BLaER1 (cell line): ENCODE measurements around the gene IFITM2.
"Not testable (repeated sequence)": the region's sequence is repeated elsewhere in the genome, so short reads cannot be mapped to it uniquely, and the experiment has no call there.

Experiments
- H3K27ac ChIP-seq: shearing (Covaris generic); formaldehyde crosslinking; 2 replicates; pipeline ENCODE4 v1.8.1; 2022
- H3K27me3 ChIP-seq: shearing (Covaris generic); formaldehyde crosslinking; 2 replicates; pipeline ENCODE4 v1.8.1; 2022
- H3K36me3 ChIP-seq: shearing (Covaris generic); formaldehyde crosslinking; 2 replicates; pipeline ENCODE4 v1.8.1; 2022
- H3K4me1 ChIP-seq: shearing (Covaris generic); formaldehyde crosslinking; 2 replicates; pipeline ENCODE4 v1.8.1; 2022
- H3K4me2 ChIP-seq: shearing (Covaris generic); formaldehyde crosslinking; 2 replicates; pipeline ENCODE4 v1.8.1; 2022
- H3K4me3 ChIP-seq: shearing (Covaris generic); formaldehyde crosslinking; 2 replicates; pipeline ENCODE4 v1.8.1; 2022
- H3K9ac ChIP-seq: shearing (Covaris generic); formaldehyde crosslinking; 2 replicates; pipeline ENCODE4 v1.8.1; 2022
- H3K9me3 ChIP-seq: shearing (Covaris generic); formaldehyde crosslinking; 2 replicates; pipeline ENCODE4 v1.8.1; 2022
- H4K20me1 ChIP-seq: shearing (Covaris generic); formaldehyde crosslinking; 2 replicates; pipeline ENCODE4 v1.8.1; 2022
- Cebpa-rat ChIP-seq: shearing (Covaris generic); IDR thresholded peaks from 2 replicates; pipeline ENCODE4 v1.8.1; 2022

Gene IFITM2

DNA sequence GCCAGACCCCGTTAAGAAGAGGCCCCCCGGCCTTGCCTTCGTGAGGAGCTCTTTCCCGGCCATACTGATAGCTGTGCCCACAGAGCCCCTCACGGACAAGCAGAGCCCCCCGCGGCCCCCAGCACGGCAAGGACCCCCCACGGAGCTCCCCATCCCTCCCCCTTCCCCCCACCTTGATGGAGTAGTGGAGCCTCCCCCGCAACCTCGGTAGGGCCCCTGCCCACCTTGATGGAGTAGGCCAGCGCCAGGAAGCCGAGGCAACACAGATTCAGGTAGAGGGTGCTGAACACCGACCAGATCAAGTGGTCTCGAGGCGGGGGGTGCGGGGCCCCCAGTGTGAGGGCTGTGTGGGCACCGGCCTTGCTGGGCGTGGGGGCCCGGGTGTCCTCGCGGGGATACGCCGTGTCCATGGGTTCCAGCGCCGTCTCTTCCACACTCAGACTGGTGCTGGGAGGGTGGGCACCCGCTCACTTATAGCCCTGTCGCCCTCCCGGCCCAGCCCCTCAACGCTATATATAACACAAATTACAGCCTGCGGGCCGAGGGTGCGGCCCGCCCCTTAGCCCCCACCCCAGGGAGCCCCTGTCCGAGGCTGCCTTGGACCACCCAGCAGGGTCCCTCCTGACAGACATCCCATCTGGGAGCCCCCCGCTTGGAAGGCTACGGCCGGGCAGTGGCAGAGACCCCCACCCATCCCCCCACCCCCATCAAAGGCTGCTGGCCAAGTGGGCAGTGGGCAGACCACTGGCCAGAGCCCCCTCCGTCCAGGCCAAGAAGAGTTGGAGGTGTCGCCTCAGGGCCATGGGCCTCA lies 8.3 kb upstream of the IFITM2 start, which contains the start of gene IFITM5:
TSS of gene IFITM5 (minus strand) at position 446 of the 811 bp plus-strand sequence. CDS start at position 410, 36 bp downstream.
- H3K27me3 ChIP-seq = no peaks in the 10 kb centered on the region
- peak within 1 kb of the TSS; percentile 79 for H3K27ac ChIP-seq
- no peaks in the 10 kb centered on the region for H3K9me3 ChIP-seq
- peak within 1 kb of the TSS; percentile 29; the same call in 1 of the 2 replicates for H3K4me3 ChIP-seq
- no peak for TF ChIP-seq Cebpa-rat
- H3K36me3 ChIP-seq = peaks cover 19% of the 10 kb centered on the region
- H4K20me1 ChIP-seq = no peaks in the 10 kb centered on the region
- H3K9ac ChIP-seq = peak within 1 kb of the TSS; percentile 70
- H3K4me2 ChIP-seq = peak within 1 kb of the TSS; percentile 92
- H3K4me1 ChIP-seq = peaks cover 59% of the 10 kb centered on the region

DNA sequence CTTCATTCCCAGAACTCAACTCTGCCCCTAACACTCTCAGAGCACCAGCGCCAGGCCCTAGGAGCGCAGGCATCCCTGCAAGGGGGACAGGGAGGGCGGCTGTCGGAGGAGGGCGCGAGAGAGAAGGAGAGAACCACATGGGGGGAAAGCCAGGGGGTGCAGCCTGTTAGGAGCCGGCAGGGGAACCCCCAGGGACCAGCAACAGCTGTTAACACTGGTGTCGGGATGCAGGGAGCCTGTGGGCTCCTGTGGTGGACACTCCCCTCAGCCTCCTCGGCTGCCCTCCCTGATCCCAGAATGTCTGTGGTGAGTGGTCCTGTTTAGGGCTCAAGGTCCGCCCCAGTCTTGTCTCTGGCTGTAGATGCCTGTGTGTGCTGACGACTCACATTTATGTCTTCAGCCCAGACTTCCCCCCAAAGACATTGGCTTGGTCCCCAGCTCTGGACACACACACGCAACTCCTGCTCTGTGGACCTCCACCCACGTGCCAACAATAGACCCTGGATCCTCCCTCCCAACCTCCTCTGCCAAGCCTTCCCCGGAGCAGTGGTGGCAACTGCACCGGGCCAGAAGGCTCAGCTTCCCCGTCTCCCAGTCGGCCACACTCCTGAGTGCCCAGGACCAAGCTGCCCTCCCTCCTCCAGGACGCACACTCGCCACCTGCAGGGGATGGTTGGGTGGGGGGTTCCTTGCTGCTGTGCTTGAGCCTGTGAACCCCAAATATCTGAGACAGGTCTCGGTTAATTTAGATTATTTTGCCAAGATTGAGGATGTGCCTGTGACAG lies 7.5 kb upstream of the IFITM2 start:
- Histone ChIP-seq H3K4me3 (no peak overlapping the region), H3K4me2 (peak overlapping the region; percentile 60), H3K27me3 (no peaks in the 10 kb centered on the region), H3K9me3 (no peaks in the 10 kb centered on the region), H3K9ac (no peak overlapping the region), H4K20me1 (no peaks in the 10 kb centered on the region), H3K36me3 (peaks cover 10% of the 10 kb centered on the region; the same call in 1 of the 2 replicates), H3K4me1 (peaks cover 67% of the 10 kb centered on the region), H3K27ac (0 out of 2 replicates have a peak overlapping the region, but pooled peaks have one; percentile 22)
- TF ChIP-seq Cebpa-rat = no peak

GRCh38 chr11:303363-303762 lies 4.3 kb upstream of the IFITM2 start:
- TF ChIP-seq Cebpa-rat = no peak
- Histone ChIP-seq H3K4me3 (no peak overlapping the region), H3K27ac (no peak overlapping the region), H3K4me2 (peak overlapping the region; percentile 37), H4K20me1 (no peaks in the 10 kb centered on the region), H3K36me3 (no peaks in the 10 kb centered on the region), H3K9me3 (no peaks in the 10 kb centered on the region), H3K4me1 (peaks cover 72% of the 10 kb centered on the region), H3K9ac (no peak overlapping the region), H3K27me3 (no peaks in the 10 kb centered on the region)

DNA sequence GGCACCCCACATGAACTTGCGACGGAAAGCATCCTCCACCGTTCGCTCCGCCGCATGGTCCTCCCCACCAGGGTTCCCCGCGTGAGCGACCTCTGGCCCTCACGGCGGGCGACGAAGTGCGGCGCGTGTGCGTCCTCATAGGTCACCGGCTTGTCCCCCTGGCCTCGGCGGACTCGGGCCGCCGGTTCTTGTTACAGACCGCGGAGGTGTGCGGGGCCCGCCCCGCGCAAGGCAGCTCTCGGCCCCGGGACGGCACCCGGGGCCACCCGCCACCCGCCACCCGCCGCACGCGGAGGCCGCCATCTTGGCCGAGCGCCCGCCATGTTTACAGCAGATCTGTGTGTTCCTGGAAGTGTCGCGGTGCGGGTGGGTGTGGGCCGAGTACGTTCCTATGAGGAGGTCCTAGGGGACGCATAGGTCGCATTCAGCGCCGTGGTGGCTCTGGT lies 3.5 kb upstream of the IFITM2 start:
- peak overlapping the region; percentile 20; the same call in 1 of the 2 replicates for H3K4me2 ChIP-seq
- H3K9me3 ChIP-seq = no peaks in the 10 kb centered on the region
- H3K36me3 ChIP-seq = no peaks in the 10 kb centered on the region
- no peak overlapping the region for H3K27ac ChIP-seq
- no peak overlapping the region for H3K9ac ChIP-seq
- no peaks in the 10 kb centered on the region for H3K27me3 ChIP-seq
- H3K4me3 ChIP-seq = no peak overlapping the region
- no peak for TF ChIP-seq Cebpa-rat
- H4K20me1 ChIP-seq = no peaks in the 10 kb centered on the region
- H3K4me1 ChIP-seq = peaks cover 68% of the 10 kb centered on the region

- H4K20me1 ChIP-seq = no peaks in the 10 kb centered on the region
- H3K9me3 ChIP-seq = no peaks in the 10 kb centered on the region
- H3K4me1 ChIP-seq = peaks cover 72% of the 10 kb centered on the region
- no peak overlapping the region for H3K9ac ChIP-seq
- H3K4me3 ChIP-seq = no peak overlapping the region
- no peaks in the 10 kb centered on the region for H3K27me3 ChIP-seq
- H3K36me3 ChIP-seq = no peaks in the 10 kb centered on the region
- peak overlapping the region; percentile 20 for H3K4me2 ChIP-seq
- no peak overlapping the region for H3K27ac ChIP-seq
- no peak for TF ChIP-seq Cebpa-rat
These were observed 2.4 kb upstream of the IFITM2 start for GRCh38 chr11:304915-305843.

DNA sequence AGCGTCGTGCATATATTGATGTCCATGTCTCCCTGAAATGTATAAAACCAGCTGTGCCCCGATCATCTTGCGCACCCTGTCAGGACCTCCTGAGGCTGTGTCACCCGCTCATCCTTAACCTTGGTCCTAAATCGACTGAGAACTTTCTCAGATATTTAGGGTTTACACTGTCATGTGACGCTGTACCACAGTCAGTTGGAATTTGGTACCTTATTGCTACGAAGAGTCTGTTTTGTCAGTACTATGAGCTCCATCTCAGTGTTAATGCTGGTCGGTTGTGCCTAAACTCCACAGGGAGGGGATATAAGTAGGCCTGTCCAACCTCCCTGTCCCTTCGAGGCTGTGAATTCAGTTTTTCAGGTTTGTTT lies 1.8 kb upstream of the IFITM2 start:
- Histone ChIP-seq H3K27me3 (no peaks in the 10 kb centered on the region), H3K36me3 (no peaks in the 10 kb centered on the region), H3K4me3 (no peak overlapping the region), H3K4me2 (peak overlapping the region; percentile 88), H3K27ac (peak overlapping the region; percentile 88), H3K4me1 (peaks cover 68% of the 10 kb centered on the region), H3K9ac (peak overlapping the region; percentile 31), H3K9me3 (no peaks in the 10 kb centered on the region), H4K20me1 (no peaks in the 10 kb centered on the region)
- TF ChIP-seq Cebpa-rat = no peak

- H3K4me1 ChIP-seq = peaks cover 72% of the 10 kb centered on the region
These were observed 808 bp upstream of the IFITM2 start for GRCh38 chr11:306645-307371.

DNA sequence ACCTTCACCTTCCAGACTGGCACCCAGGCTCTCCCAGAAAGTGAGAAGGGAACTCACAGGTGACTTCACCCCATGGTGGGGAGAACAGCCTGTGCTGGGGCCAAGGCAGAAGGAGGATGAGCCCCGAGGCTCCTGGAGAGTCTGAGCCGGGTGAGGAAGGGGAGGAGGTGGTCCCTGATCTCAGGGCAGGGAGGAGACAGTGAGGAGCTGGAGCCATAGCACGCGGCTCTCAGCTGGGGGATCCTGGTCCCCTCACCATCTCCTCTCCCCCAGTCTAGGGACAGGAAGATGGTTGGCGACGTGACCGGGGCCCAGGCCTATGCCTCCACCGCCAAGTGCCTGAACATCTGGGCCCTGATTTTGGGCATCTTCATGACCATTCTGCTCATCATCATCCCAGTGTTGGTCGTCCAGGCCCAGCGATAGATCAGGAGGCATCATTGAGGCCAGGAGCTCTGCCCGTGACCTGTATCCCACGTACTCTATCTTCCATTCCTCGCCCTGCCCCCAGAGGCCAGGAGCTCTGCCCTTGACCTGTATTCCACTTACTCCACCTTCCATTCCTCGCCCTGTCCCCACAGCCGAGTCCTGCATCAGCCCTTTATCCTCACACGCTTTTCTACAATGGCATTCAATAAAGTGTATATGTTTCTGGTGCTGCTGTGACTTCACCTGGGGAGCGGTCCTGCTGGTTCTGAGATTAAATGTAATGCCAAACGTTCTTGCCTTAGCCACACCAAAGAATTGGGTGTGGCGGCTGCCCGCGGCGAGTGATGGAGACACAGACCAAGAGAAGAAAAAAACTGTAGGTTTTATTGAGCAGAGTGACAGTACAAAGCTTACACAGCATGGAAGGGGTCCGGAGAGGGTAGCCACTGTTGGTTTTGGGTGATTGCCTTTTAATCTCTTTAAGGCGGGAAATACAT lies 1.4 kb downstream of the IFITM2 start:
- peak overlapping the region; percentile 88 for H3K4me2 ChIP-seq
- peaks cover 79% of the 10 kb centered on the region for H3K4me1 ChIP-seq
- not testable (repeated sequence) for H3K36me3 ChIP-seq, H3K9me3 ChIP-seq, H4K20me1 ChIP-seq, H3K27me3 ChIP-seq
- H3K27ac ChIP-seq = peak overlapping the region; percentile 88
- peak overlapping the region; percentile 87 for H3K9ac ChIP-seq
- H3K4me3 ChIP-seq = peak overlapping the region; percentile 80

More at GRCh38 chr11:306645-307371, 808 bp upstream of the IFITM2 start:
- Histone ChIP-seq H3K9me3 (no peaks in the 10 kb centered on the region), H3K27me3 (no peaks in the 10 kb centered on the region), H3K36me3 (no peaks in the 10 kb centered on the region), H3K27ac (peak overlapping the region; percentile 88), H3K4me3 (no peak overlapping the region; the same call in 1 of the 2 replicates), H4K20me1 (no peaks in the 10 kb centered on the region), H3K4me2 (peak overlapping the region; percentile 88), H3K9ac (peak overlapping the region; percentile 87)
- TF ChIP-seq Cebpa-rat = no peak

GRCh38 chr11:309979-310572 lies 2.5 kb downstream of the IFITM2 start:
- peak overlapping the region; percentile 88 for H3K4me2 ChIP-seq
- not testable (repeated sequence) for H4K20me1 ChIP-seq, H3K36me3 ChIP-seq, H3K9me3 ChIP-seq, H3K27me3 ChIP-seq
- peak overlapping the region; percentile 80 for H3K4me3 ChIP-seq
- H3K9ac ChIP-seq = peak overlapping the region; percentile 87
- peaks cover 73% of the 10 kb centered on the region for H3K4me1 ChIP-seq
- peak overlapping the region; percentile 88 for H3K27ac ChIP-seq

DNA sequence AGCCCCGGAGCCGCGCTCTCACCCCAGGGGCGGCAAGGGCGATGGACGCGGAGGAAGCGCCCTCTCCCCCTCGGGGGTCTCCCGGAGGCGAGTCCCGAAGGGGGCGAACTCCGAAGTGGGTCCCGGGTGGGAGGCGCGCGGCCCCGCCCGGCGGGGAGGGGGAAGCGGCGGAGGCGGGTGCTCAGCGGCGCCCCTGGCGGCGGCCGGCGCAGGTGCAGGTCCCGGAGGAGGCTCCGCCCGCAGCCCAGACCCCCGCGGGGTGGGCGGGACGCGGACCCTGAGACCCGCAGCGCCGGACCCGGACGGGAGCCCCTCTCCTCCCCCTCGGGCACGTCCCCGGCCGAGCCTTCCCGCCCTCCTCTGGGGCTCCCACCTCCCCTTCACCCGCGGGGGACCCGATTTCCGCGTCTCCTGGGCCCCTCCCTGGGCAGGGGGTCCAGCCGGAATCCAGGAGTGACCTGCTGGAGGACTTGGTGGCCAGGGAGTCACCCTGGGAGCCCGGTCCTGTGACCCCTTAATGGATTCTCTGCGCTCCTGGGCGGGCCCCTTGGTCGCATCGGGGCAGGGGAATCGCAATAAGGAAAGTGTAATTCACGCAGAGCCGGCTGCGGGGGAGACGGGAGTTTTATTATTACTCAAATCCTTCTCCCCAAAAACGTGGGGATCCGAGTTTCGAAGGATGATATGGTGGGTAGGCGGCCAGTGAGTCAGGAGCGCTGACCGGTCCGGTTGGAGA lies 3.6 kb downstream of the IFITM2 start:
- H4K20me1 ChIP-seq, H3K27ac ChIP-seq, H3K36me3 ChIP-seq, H3K9ac ChIP-seq, H3K27me3 ChIP-seq, H3K9me3 ChIP-seq: not testable (repeated sequence)
- Histone ChIP-seq H3K4me3 (0 out of 2 replicates have a peak overlapping the region, but pooled peaks have one; percentile 39), H3K4me2 (peak overlapping the region; percentile 85), H3K4me1 (peaks cover 73% of the 10 kb centered on the region)
